ENCODE measurements around the gene KRTCAP3. TPM values are rescaled to one million over a fixed set of nuclear protein-coding genes. Genes with fewer than 3 reads are reported as not detected.
A peak's percentile ranks its signal among the peaks of the same experiment; 100 is the strongest.

KRTCAP3 gene
- total and polyA plus RNA-seq, 9 of the 15 experiments (the other 6 are each of a cell fraction or from before 2014, with no cell fraction given), result 0.24 to 1.4 (median 0.73) TPM

- CTCF ChIA-PET (ENCODE audit: low intra/inter-chr PET ratio), result no interaction called here
- peak; percentile 81 for FAIRE-seq
- H3K9me1 ChIP-seq (ENCODE audit: control insufficient read depth, insufficient read depth, low read length), result no peaks in the 10 kb centered on the region
- in situ Hi-C loops (cut with MboI), result no loop called here
- peak overlapping the region; percentile 23; the same call in 1 of the 2 replicates for H3K4me2 ChIP-seq (ENCODE audit: insufficient read depth, low read length)
- DNase-seq (ENCODE audit: extremely low read depth in 1 of 4, low spot score in 3 of 4), result peak in 3 of 4 experiments; percentile 30 to 78 (median 51)
- no peaks in the 10 kb centered on the region for H3K27me3 ChIP-seq (ENCODE audit: control insufficient read depth in 2 of 2, insufficient read depth in 2 of 2, low read length in 2 of 2)
- BruUV-seq (replicated peaks), result no TSS peak
- no peaks in the 10 kb centered on the region for H3K79me2 ChIP-seq (ENCODE audit: control insufficient read depth, insufficient read depth, low read length)
- POLR2A ChIA-PET, result interaction anchor here (0.7 kb wide), 2 partner anchors 14 to 222 kb away, joined by 3 read pairs; no protein-coding TSS in a partner anchor
- H2AFZ ChIP-seq (ENCODE audit: low read depth, low read length), result no peak overlapping the region
- intact Hi-C loops (cut with micrococcal nuclease), result no loop called here
- no peak overlapping the region for H3K27ac ChIP-seq (ENCODE audit: extremely low read depth, low read depth, low read length)
- peaks cover 15% of the 10 kb centered on the region; the same call in 2 of the 3 replicates for H3K36me3 ChIP-seq (ENCODE audit: control insufficient read depth, insufficient read depth, low read length)
- peak; percentile 88 for ATAC-seq
- 15% methylated on average over 8 of the region's 8 CpGs for WGBS (ENCODE audit: insufficient coverage, low coverage, missing lambda C conversion rate)
- H4K20me1 ChIP-seq (replicated peaks; ENCODE audit: control insufficient read depth, insufficient read depth, low read length), result no peaks in the 10 kb centered on the region
- no peak overlapping the region for H3K4me3 ChIP-seq
- no peaks in the 10 kb centered on the region for H3K9me3 ChIP-seq (replicated peaks; ENCODE audit: control insufficient read depth, insufficient read depth, low read depth, low read length)
- peak overlapping the region in 1 of 2 experiments; percentile 82; a peak in 2 of 4 replicates for H3K9ac ChIP-seq (ENCODE audit: insufficient read depth in 1 of 2, low read depth in 2 of 2, low read length in 2 of 2)
- H3K4me1 ChIP-seq (replicated peaks in 1 of 2; ENCODE audit: control insufficient read depth in 2 of 2, insufficient read depth in 2 of 2, low read length in 2 of 2), result peaks cover 6 to 8% of the 10 kb centered on the region in 2 experiments; a peak in 4 of 5 replicates
- peak; percentile 70 for TF ChIP-seq ARID1B (IDR thresholded peaks at IDR 0.05)
- no peak for TF ChIP-seq ESRRA (IDR thresholded peaks at IDR 0.05; ENCODE audit: borderline replicate concordance, low read depth)
- TF ChIP-seq ZNF695 (CRISPR knock-in tag; IDR thresholded peaks at IDR 0.05), result no peak
- no peak for TF ChIP-seq BCL6 (CRISPR knock-in tag; IDR thresholded peaks at IDR 0.05)
- TF ChIP-seq POLR2AphosphoS5 (IDR thresholded peaks at IDR 0.05; ENCODE audit: control insufficient read depth, insufficient read depth, low read depth, low read length), result no peak
- no peak for TF ChIP-seq ZBTB7A (IDR thresholded peaks at IDR 0.05; ENCODE audit: borderline replicate concordance, control insufficient read depth, low read depth, low read length)
- no peak for TF ChIP-seq GTF2B (IDR thresholded peaks at IDR 0.05; ENCODE audit: extremely low read depth, insufficient read length)
- TF ChIP-seq NFIC (IDR thresholded peaks at IDR 0.05), result peak; percentile 83
- TF ChIP-seq SPI1 (IDR thresholded peaks at IDR 0.05; ENCODE audit: borderline replicate concordance, low read depth, low read length), result peak; percentile 70; the same call in 1 of the 2 replicates
- peak; percentile 32; the same call in 1 of the 2 replicates for TF ChIP-seq SMARCA4 (IDR thresholded peaks at IDR 0.05)
- TF ChIP-seq ARHGAP35 (IDR thresholded peaks at IDR 0.05; ENCODE audit: partially characterized antibody), result no peak
- TF ChIP-seq ZNF165 (CRISPR knock-in tag; IDR thresholded peaks at IDR 0.05; ENCODE audit: borderline replicate concordance), result no peak
- TF ChIP-seq MEIS2 (IDR thresholded peaks at IDR 0.05; ENCODE audit: partially characterized antibody), result no peak
- no peak for TF ChIP-seq ZKSCAN3 (CRISPR knock-in tag; IDR thresholded peaks at IDR 0.05)
- TF ChIP-seq CBFB (CRISPR knock-in tag; IDR thresholded peaks at IDR 0.05), result no peak
- TF ChIP-seq ELK3 (CRISPR knock-in tag; IDR thresholded peaks at IDR 0.05), result no peak
- no peak for TF ChIP-seq MCM7 (IDR thresholded peaks at IDR 0.05)
- no peak for TF ChIP-seq JUN (IDR thresholded peaks at IDR 0.05; ENCODE audit: borderline replicate concordance, low read depth, low read length)
- TF ChIP-seq JUN (CRISPR knock-in tag; IDR thresholded peaks at IDR 0.05; ENCODE audit: borderline replicate concordance), result no peak
- no peak for TF ChIP-seq SRSF3 (IDR thresholded peaks at IDR 0.05; ENCODE audit: insufficient read depth, low read length)
- TF ChIP-seq ZNF696 (CRISPR knock-in tag; conservative IDR thresholded peaks at IDR 0.05), result no peak
Measured at GRCh38 chr2:27461118-27461517, 18.9 kb downstream of the KRTCAP3 start.
